NCI-H510A (cell line): Measurements from ENCODE around the gene F11.
"Not testable (repeated sequence)": the region's sequence is repeated elsewhere in the genome, so short reads cannot be mapped to it uniquely, and the experiment has no call there.

Experiments
- DNase-seq: peaks from one replicate; lab custom pipeline; 2025; lab: John Stamatoyannopoulos, UW

F11 gene

DNA sequence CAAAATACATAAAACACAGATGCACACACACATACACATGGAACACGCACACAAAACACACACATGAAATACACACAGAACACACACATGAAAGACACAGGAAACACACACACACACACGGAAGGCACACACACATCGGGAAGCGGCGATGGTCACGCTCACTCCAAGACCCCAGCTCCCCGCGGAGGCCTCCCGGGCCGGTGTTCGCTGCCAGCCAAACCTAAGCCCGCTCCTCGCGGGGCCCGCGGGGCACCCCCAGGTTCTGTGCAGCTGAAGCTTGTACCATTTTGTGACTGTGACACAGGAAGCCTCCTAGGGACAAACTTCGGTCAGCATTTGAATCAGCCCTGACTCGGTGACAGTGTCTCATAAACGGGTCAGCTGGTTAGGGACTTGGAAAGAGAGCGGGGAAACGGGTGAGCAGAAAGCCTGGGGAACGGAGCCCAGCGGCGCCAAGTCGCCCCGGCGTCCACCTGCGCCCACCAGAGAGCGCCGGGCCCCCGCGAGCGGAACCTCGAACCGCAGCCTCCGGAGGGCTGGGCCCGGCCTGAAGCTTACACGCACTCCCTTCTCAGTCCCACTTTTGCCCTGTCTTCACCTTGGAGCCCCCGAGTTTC lies 32.1 kb downstream of the F11 start:
- DNase-seq: no peak

DNA sequence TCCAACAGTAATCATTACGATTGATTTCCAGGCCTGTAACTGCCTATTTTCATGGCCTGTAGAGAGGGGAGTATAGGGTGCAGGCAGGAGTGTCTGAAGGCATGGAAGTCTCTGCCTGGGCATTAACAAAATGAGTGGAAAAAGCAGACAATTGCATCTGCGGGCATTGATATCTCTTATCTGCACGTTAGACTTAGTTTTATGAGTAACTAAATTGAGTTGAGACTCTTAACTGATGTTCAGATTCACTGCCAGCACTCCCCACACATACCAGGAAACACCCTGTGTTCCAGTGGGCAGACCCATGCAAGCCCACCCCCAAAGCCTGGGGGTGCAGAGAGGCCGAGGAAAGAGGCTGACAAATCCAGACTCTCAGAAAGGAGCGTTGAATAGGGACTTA lies 33.3 kb downstream of the F11 start:
- no peak for DNase-seq

DNA sequence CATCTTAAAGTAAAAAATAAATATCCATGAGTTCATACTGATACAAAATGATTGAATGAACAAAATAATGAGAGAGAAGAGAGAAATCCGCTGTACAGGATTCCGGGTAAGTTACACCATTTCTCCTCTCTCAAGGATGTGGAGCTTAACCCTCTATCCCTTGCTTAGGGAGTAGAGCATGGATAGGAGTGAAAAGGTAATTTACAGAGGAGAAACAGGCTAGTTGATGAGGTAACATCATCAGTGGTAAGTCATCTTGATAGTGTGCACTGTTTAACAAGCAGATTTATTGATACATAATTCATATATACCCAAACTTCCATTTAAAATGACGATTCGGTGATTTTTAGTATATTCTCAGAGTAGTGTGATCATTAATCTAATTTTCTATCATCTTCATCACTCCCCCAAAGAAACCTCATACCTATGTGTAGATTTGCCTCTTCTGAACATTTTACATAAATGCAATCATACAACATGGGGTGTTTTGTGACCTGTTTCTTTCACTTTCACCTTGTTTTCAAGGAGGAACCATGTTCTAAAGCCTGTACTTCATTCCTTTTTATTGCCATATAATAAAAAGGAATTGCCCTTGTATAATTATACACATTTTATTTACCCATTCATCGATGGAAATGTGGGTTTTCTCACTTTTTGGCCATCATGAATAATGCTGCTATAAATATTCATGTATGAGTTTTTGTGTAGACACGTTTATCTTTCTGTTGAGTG lies 34.8 kb downstream of the F11 start:
- DNase-seq: no peak

DNA sequence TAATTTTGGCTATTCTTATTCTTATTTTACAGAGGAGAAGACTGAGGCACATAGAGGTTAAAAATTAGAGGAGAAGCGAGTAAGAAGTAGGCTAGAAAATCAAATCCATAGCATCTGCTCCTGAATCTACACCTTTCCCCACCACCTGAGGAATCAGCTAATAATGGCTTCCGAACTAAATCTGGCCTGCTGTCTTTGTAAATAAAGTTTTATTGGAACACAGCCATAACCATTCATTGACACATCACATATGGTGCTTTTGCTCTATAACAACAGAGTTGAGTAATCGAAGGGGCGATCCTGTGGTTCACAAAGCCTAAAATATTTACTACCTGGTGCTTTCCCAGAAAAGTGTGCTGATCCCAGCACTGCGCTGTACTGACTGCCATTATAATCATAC lies 38.2 kb downstream of the F11 start:
- no peak for DNase-seq

DNA sequence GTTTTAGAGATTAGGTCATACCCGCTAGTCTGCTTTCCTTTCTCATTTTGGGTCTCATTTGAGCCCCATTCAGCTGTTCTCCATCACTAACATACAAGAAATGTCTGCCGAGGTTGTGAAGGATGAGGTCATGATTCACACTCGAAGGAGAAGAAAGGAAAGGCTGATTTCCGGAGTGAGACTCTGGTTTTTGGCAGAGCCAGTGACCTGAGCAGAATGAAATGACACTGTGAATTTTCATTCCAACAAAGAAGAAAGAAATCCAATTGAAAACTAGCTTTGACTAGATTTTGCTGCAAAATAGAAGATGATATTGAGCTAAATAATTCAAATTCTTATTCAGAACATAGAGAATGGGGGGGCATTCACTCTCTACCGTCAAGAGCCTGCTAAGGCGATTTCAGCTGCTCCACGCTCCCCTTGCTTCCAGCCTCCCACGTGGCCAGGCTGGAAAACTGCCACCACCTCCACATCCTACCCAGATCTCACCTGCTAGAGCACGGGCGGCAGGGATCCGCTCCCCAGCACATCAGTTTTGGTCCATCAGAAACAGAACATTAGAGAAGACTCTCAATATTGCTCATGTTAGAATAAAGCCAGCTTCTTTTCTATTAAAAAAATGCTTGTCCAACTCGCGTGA lies 39.0 kb downstream of the F11 start:
- no peak for DNase-seq

DNA sequence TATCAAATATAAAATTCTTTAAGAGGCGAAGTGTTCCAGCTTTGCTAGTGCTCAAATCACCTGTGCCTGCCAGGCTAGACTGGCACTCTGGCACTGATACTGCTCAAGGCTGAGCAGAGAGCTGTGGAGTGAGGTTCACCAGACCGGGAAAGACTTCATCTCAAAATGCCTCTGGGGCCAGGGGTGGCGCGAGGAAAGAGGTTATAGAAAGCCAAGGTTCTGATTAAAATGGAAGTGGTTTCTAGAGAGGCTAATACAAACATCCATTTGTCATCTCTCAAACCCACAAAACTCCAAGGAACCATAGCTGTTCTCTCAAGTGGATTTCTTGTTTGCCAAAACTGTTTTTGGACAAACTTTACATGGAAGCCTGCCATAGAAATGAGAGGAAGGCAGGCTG lies 41.5 kb downstream of the F11 start:
- DNase-seq: no peak

DNA sequence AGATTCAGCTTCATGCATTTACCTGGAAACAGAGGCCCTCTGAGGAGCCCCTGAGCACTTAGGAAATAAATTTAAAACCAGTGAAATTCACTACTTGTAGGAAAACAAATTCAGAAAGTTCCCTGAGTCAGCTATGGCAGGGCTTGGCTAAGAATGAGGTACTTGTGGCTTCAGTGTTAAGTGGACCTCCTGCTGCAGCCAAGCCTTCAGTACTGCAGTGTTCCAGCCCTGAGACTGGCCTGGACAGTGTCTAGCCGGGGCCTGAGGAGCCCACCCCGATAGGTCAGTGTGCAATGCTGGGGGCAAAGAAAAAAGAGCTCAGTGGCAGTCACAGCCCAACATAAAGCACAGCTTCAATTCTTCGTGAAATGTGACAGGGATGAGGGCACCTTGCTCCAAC lies 41.9 kb downstream of the F11 start:
- no peak for DNase-seq

DNA sequence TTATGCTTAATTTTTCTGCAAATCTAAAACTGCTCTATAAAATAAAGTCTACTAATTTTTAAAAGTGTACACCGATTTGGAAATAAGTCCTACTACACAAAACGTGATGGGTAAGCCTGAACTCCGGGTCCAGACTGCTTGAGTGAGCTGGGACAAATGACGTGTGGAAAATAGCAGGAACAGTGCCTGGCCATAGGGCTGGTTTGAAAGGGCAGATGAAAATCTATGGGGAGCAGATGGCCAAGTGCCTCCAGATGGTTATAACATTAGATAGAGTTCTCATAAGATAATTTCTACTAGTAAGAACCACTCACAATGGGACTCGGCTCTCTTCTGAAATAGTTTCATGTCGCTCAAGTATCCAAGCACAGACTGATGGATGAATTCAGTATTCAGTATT lies 52.5 kb downstream of the F11 start:
- no peak for DNase-seq

DNA sequence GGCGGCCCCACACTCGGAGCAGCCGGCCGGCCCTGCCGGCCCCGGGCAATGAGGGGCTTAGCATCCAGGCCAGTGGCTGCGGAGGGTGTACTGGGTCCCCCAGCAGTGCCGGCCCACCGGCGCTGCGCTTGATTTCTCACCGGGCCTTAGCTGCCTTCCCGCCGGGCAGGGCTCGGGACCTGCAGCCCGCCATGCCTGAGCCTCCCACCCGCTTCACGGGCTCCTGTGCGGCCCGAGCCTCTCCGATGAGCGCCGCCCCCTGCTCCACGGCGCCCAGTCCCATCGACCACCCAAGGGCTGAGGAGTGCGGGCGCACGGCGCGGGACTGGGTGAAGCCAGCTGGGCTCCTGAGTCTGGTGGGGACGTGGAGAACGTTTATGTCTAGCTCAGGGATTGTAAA lies 58.7 kb downstream of the F11 start:
- not testable (repeated sequence) for DNase-seq

DNA sequence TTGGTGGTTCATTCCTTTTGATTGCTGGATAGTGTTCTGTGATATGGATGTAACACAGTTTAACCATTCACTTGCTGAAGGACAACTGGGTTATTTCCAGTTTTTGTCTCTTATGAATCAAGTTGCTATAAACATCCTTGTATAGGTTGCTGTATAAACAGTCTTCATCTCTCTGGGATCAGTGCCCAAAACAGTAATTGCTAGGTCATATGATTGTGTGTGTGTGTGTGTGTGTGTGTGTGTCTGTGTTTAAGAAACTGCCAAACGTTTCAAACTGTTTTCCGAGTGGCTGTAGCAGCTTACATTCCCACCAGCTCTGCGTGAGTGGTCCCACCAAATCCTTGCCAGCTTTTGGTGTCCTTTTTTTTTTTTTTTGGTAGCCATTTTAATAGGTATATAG lies 60.4 kb downstream of the F11 start:
- no peak for DNase-seq

DNA sequence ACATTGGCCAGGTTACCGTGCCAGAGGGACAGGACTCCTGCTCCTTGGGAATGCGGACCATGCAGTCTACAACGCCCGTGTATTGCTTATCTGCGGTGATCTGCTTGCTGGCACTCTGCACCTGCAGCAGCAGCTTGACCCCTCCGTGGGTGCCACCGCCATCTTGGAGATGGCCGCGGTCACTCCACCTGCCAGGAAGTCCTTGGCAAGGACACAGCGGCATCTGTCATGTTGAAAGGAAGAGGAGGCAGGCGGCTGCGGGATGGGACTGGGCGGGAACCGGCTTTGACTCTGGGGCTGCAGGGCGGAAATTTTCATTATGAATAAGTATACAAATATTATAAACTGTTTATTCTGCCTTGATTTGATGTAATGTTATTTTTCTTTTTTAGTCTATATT lies 63.4 kb downstream of the F11 start:
- no peak for DNase-seq

DNA sequence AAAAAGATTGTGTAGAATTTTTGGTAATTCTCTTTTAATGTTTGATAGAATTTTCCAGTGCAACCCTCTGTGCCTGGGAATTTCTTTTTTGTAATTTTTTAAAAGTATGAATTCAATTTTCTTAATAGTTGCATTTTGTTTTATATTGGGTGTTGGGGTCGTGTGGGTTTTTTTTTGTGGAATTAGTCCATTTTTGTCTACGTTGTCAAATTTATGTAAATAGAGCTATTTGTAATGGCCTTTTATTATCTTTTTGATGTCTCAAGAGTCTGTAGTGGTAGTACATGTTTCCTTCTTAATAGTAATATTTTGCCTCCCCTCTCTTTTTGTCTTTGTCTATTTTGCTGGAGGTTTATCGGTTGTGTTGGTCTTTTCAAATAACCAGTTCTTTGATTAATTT lies 64.4 kb downstream of the F11 start:
- no peak for DNase-seq

DNA sequence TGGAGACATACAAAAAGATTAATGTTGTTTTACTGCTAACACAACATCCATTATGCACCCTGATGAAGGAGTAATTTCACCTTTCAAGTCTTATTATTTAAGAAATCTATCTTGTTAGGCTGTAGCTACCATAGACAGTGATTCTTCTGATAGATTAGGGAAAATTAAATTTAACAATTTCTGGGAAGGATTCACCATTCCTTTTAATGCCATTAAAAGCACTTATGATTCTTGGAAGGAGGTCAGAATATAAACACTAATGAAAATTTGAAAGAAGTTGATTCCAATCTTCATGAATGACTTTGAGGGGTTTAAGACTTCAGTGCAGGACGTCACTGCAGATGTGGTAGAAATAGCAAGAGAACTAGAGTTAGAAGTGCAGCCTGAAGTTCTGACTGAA lies 69.8 kb downstream of the F11 start:
- DNase-seq: no peak
